SU-DHL-6 (cell line): ENCODE results near the gene MED10.

Experiments
- EZH2phosphoT487 ChIP-seq: fragments of 200-600 bp; sonication (generic), shearing (Covaris generic); conservative IDR thresholded peaks from 2 replicates; pipeline ENCODE4 v1.6.1; 2018; ENCODE audit warnings: mild to moderate bottlenecking, antibody characterized with exemption, low read length, moderate library complexity, mixed read lengths
- TF ChIP-seq, protein P1 (sequence below): fragments of 200-600 bp; sonication (generic); IDR thresholded peaks from one replicate; pipeline ENCODE4 v1.5.1; 2017; ENCODE audit warnings: antibody characterized with exemption, mild to moderate bottlenecking, low read length, moderate library complexity; ENCODE audit not compliant: insufficient read depth, poor library complexity, severe bottlenecking

DNA sequence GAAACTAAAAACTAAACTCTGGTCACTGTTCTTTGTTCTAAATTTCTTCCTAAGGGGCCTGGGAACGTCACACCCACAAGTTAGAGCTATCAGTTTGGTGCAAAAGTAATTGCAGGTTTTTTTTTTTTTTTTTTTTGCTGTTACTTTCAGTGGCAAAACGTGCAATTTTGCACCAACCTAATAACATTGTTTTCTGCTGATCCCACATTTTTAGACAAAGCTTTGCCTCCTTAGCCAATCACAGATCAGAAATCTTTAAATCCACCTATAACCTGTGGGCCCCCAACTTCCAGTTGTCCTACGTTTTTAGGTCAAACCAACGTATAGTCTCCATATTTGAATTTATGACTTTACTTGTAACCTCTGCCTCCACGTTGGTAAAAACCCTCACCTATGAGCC lies 11.1 kb upstream of the MED10 start:
- TF ChIP-seq, protein P1, sequence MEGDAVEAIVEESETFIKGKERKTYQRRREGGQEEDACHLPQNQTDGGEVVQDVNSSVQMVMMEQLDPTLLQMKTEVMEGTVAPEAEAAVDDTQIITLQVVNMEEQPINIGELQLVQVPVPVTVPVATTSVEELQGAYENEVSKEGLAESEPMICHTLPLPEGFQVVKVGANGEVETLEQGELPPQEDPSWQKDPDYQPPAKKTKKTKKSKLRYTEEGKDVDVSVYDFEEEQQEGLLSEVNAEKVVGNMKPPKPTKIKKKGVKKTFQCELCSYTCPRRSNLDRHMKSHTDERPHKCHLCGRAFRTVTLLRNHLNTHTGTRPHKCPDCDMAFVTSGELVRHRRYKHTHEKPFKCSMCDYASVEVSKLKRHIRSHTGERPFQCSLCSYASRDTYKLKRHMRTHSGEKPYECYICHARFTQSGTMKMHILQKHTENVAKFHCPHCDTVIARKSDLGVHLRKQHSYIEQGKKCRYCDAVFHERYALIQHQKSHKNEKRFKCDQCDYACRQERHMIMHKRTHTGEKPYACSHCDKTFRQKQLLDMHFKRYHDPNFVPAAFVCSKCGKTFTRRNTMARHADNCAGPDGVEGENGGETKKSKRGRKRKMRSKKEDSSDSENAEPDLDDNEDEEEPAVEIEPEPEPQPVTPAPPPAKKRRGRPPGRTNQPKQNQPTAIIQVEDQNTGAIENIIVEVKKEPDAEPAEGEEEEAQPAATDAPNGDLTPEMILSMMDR, result no peak
- no peak for TF ChIP-seq EZH2phosphoT487
